IPS-11a (cell line): ENCODE measurements around the gene MLNR.

Experiments
- H3K4me3 ChIP-seq: one replicate; pipeline ENCODE4 v1.5.1; 2013; ENCODE audit warnings: low read depth, low read length, control low read depth

MLNR gene

DNA sequence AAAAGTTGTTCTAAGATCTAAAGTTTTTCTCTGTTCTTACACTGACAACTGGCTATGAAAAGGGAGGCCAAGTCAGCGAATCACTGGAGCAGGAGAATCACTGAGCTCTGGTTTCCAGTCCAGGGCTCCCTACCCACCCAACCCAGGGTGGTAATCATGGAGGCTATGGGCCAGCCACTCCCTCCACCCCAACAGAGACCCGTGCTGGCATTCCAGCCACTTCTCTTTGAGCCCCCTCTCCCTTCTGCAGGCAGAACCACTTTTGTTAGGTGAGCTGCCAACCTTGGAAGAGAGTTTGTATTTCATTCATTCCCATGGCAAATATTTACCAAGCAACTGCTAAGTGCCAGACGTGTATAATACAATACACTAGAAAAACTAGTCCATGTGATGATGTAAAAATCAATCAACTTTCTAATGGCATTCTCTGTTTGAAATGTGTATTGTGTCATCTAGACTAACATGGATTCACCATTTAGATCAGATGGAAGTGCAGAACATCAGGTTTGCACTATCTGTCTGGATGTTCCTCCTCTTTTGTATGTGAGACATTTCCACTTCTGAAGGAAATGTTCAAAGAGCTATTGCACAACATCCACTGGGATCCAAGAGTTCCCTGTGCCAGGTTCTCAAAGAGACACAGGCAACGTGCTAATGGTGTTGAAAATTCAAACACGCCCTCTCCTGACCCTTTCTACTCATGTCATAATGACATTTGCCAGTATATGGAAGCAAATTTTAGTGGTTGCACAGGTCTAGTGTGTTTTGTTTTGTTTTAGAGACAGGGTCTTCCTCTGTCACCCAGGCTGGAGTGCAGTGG is 5.3 kb downstream of the MLNR start:
- H3K4me3 ChIP-seq: no peak overlapping the region

DNA sequence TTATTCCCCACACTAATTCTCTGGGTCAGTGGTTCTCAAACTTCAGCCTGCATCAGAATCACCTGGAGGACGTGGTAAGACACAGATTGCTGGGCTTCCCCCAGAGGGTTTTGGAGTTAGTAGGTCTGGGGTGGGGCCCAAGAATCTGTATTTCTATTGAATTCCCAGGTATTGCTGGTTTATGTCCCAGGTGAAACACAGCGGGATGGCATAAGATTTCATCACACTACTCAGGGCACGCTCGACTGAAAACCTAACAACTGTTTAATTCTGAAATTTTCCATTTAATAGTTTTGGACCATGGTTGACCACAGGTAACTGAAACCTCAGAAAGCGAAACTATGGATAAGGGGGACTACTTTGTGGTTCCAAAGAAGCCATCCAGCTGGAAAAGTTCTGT is 6.5 kb downstream of the MLNR start:
- no peak overlapping the region for H3K4me3 ChIP-seq

DNA sequence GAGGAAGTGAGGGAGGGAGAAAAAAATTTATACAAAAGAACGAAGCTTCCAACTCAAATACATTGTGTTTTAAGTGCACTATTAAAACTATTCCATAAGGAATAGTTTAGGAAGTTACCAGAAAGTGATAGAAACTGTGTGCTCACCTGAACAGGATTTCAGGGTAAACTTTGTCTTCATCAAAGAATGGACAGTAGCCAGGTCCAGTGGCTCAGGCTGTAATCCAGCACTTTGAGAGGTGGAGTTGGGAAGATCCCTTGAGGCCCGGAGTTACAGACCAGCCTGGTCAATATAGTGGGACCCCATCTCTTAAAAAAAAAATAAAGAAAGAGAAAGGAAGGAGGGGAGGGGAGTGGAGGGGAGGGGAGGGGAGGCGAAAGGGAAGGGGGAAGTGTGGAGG is 14.6 kb downstream of the MLNR start:
- H3K4me3 ChIP-seq: no peak overlapping the region

DNA sequence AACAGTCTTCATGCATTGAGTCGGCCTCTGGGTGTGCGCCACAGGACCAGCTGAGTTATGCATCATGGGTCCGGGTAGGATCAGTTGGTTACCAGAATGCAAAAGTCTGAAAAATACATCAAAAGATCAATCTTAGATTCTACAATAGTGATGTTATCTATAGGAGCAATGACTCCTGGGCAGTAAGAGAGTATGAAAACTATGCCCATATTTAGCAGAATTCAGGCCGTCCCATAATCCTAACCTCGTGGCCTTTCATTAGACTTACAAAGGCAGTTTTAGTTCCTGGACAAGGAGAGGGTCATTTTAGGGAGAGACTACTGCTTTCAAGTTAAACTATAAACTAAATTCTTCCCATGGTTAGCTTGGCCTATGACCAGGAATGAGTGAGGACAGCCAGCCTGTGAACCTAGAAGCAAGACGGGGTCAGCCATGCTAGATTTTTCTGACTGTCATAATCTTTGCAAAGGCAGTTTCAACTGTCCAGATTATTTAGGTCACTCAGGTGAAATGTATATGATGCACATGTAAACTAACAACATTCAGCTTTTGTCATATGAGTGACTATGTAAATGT is 15.8 kb downstream of the MLNR start:
- H3K4me3 ChIP-seq: no peak overlapping the region

DNA sequence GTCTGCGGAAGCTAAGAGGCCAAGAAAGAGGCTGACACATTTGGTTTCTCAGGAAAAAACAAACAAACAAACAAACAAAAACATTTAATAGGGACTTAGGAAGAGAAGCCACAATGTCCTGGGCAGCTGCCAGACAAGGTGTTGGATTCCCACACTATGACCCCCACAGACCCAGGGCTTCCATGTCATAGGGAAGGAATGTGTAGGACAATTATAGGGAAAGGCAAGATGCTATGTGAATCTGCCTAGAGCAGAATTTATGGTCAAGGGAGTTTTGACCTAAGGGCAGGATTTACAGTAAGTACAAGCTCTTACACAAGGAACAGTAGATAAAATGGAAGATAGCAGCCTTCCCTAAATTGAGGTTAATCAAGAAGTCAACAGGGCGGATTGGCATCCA is 18.5 kb downstream of the MLNR start:
- no peak overlapping the region for H3K4me3 ChIP-seq

DNA sequence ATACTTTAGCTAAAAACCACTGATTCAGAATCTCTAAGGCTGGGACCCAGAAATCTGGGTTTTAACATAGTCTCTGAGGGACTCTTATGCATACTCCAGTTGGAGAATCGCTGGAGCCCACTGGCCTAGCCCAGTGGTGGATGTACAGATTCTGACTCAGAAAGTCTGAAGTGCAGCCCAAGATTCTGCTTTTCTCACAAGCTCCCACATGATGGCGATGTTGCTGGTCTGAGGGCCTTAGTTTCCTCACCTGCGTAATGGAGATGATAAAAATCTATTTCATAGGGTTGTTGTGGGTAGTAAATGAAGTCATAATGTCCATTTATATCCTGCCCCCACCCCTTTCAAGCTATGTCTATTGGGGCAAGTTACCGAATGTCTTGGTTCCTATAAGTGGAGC is 19.9 kb downstream of the MLNR start:
- H3K4me3 ChIP-seq: no peak overlapping the region

DNA sequence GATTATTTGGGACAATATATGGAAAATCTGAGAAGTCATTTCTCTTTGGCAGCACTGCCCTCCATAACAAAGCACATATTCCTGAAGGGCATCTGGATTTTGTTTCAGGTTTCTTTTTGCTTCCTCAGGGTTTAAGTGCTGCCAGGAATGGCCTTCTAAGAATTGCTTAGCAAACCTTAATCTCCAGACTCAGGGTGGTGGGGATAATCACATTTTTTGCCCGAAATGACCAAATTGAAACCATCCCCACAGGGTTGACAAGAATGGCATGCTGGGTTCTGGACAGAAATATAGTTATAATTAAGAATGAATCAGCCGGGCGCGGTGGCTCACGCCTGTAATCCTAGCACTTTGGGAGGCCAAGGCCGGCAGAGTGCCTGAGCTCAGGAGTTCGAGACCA is 21.2 kb downstream of the MLNR start:
- no peak overlapping the region for H3K4me3 ChIP-seq

DNA sequence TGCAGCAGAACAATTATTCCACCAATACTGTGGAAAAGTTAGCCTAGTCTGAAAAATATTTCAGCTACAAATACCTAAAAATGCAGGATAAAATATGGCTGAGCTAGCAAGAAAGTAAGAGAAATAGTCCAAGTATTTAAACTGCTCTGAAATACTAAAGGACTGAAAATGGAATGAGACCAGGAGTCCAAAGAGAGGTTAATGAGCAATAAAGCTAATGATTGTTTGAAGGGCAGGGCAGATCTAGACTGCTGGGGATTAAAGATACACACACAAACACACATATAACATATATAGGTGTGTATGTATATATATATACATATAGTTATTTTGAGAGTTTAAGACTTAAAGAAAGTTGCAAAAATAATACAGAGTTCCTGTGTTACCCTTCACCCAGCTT is 25.0 kb downstream of the MLNR start:
- no peak overlapping the region for H3K4me3 ChIP-seq

DNA sequence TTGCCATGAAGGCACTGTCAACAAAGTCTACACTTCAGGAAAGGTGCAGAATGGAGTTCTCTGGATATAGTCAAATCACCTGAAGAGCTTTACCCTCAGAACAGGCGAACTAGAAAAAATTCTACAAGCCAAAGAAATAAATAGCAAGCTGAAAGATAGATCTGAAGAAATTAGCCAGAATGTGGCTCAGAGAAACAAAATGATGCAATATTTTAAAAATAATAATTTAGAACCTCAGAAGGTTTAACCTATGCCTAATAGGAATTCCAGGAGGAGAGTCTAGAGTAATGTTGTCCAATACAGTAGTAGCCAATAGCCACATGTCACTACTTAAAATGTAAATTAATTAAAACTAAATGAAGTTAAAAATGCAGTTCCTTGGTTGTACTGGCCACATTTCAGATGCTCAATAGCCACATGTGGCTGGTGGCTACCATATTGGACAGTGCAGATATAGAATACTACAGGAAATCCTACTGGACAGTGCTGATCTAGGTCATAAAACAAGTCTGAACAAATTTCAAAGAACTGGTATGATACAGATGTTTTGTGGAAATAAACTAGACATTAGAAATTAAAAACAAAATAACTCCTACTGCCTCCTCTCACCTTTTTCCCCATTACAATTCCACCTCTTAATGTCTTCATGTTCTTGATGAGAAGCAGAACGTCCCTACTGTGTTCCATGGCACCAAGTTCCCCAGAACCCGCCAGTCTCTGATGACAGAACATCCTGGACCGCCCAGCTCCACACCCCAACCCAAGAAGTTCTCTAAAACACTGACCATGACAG is 26.9 kb downstream of the MLNR start:
- peak overlapping the region; percentile 94 for H3K4me3 ChIP-seq

DNA sequence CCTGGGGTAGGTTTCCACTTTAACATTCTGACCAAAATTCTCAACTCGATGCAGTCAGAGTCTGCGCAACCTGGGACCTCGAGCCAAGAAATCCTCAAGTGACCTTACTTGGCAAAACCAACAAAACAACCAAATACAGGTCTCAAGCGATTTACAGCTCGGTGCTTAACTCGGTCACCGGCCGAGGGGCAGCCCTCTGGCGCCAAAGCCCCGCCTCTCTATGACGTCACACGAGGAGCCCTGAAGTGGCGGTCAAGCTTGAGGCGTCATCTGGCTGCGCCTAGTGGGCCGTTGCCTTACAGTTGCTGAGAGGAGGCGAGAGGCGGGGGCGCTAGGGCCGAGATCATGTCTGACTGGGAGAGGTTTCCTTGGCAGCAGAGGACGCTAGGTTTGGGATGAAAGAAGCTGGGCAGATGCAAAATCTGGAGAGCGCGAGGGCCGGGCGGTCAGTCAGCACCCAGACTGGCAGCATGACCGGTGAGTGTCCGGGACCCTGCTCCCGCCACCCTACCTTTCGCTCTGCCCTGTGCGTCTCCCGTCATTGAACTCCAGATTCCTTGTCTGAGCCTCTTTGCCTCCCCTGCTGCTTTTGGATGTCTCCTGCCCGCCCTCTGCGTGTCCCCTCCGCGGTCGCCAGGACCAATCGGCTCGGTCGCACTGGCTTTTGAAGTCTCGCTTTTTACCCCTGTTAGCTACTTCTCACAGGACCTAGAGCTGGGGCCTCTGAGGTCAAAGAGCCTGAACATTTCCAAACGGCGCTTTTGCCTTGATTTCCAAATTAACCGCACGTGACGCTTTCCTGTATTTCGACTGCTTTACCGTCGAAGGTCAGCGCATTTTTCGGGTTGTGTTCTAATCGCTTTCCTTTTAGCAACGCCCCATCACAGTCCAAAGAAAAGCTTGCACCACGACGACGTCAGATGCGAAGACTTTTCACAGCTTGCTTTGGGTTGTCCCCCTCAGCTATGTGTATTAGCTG is 27.8 kb downstream of the MLNR start, which contains the start of gene CDADC1:
CDADC1 (plus strand) TSS at position 283 of the 979 bp plus-strand sequence; CDS start at position 396, 113 bp downstream.
- H3K4me3 ChIP-seq: peak within 1 kb of the TSS; percentile 94

DNA sequence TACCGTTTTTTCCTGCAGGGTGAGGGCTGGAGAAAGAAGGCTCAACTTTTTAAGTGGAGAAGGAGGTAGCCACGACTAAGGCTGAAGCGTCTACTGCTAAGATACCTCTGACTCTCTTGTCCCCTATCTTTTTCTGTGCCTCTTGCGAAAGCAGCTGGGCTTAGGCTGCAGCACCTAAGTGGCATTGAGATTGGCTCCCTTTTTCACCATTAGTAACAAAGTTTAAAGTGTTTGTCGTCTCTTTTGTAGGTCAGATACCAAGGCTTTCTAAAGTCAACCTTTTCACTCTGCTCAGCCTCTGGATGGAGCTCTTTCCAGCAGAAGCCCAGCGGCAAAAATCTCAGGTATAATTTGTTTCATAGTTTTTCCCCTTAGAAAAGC is 28.5 kb downstream of the MLNR start:
- H3K4me3 ChIP-seq: peak overlapping the region; percentile 94

DNA sequence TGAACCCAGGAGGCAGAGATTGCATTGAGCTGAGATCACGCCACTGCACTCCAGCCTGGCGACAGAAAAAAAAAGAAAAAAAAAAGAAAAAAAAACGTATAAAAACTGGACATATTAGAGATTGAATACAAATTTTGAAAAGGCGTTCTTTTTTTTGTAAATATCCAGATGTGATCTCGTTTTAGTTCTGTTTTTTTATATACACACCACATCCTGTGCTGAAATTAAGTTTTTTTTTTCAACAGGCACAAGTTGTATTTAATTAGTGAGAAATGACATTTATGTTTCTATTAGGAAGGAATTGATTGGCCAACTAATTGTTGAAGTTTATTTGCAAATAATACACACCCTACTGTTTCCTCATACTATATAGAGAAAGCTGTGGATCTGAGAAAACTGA is 31.2 kb downstream of the MLNR start:
- H3K4me3 ChIP-seq: no peak overlapping the region

DNA sequence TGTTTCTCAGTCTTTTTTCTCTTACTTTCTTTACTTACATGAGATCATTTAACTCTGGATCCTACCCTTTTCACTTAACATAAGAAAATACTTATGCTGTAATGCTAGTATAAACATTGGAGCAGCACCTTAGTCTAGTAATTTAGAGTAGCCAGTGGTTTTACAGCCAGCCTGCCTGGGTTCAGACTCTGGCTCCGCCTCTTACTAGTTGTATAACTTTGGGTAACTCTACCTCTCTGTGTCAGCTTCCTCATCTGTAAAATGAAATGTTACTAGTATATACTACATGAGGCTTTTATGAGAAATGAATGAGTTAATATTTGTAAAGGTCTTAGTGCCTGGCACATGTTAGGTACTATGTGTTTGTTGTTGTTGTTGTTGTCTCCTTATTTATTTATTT is 33.2 kb downstream of the MLNR start:
- no peak overlapping the region for H3K4me3 ChIP-seq

DNA sequence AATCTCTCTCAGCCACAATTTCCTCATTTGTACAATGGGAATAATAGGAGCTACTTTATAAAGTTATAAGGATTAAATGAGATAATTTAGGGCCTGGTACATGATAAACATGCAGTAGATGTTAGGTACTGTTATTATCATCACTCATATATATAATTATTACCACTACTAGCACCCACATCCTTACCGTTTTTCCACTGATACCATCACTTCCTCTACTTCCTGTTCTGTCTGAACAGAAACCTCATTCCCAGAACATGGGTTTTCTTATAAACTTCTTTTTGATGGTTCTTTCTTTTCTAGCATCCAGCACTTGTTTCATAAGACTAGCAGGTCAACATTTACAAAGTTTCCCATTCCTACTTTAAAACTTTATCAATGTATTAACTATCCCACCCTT is 33.9 kb downstream of the MLNR start:
- no peak overlapping the region for H3K4me3 ChIP-seq

DNA sequence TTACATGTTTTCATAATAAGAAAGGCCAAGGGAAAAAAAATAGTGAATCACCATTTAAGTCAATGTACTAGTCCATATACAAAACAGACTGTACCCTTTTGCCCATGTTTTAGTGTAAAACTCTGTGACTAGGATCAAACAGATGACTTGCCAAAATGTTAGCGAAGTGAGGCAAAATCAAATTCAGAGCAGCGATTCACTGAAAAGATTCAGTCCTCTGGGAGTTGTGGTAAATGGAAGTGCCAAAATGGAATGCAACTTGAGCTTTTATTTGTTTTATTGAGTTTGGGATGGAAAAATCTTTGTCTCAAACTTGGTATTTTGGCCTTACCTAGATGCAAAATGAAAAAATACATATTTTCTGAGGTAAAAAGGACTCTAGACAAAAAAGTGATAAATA is 36.7 kb downstream of the MLNR start:
- H3K4me3 ChIP-seq: no peak overlapping the region

DNA sequence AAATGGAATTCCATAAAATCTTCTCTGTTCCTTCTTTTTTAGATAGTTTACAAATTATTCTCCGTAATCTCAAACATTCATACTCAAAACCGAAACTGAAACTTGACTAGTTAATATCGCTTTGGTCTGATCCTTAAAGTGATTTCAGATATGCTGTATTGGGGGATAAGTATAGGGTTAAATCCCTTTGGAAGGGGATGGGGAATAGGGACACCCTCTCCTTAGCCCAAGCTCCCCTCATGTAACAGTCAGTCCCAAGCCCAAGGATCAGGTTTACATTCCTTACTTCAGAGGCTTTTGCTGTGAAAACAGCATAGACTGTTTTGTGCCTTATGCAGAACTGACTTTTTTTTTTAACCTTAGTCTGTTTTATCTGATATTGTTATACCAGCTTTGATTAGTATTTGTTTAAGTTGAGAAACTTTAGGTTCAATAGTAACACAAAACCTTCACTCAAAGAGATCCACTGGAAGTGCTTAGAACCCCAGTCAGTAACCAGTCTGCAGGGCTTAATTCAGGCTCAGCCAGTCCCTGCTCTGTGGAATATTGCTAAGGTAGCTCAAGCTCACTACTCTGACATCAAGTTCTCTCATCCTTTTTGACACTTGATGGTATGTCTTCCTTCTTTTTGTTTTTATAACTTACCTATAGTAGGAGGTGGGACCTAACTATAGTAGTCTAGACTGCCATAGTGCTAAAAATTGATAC is 38.1 kb downstream of the MLNR start:
- no peak overlapping the region for H3K4me3 ChIP-seq

DNA sequence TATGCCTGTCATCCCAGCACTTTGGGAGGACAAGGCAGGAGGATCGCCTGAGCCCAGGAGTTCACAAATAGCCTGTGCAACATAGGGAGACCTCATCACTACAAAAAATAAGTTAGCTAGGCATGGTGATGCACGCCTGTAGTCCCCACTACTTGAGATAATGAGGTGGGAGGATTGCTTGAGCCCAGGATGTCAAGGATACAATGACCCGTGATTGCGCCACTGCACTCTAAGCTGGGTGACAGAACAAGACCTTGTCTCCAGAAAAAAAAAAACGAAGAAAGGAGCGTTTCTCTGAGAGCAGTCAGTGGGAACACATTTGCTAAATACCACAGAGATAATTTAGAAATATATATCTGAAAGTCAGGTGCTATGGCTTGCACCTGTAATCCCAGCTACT is 39.4 kb downstream of the MLNR start:
- no peak overlapping the region for H3K4me3 ChIP-seq

DNA sequence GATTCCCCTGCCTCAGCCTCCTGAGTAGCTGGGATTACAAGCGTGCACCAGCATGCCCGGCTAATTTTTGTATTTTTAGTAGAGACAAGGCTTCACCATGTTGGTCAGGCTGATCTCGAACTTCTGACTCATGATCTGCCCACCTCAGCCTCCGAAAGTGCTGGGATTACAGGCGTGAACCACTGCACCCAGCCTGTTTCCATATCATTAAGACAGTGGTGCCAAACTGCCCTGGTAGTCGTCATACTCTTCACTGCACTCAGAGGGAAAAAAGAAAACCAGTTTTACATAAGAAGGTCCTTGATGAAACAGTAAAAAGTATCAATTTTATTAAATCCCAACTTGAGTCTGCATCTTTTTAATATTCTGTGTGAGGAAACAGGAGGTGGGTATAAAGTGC is 42.5 kb downstream of the MLNR start:
- no peak overlapping the region for H3K4me3 ChIP-seq

DNA sequence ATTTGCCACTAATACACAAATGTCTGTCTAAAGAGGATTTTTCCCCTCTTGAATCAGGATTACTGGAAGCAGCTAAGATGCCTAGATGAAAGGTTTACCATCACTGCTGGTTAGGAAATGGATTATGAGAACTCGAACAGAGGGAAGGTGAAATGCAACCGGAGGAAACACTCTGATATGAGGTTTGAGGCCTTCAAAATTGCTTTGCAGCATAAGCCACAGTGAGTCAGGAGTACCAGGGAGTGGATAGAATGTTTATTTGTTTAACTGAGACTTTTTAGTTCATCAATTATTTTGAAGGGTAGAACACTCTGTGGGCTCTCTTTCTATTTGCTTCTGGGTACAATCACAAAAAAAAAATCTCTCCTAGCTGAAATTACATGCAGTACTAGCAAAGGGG is 45.7 kb downstream of the MLNR start:
- H3K4me3 ChIP-seq: no peak overlapping the region

DNA sequence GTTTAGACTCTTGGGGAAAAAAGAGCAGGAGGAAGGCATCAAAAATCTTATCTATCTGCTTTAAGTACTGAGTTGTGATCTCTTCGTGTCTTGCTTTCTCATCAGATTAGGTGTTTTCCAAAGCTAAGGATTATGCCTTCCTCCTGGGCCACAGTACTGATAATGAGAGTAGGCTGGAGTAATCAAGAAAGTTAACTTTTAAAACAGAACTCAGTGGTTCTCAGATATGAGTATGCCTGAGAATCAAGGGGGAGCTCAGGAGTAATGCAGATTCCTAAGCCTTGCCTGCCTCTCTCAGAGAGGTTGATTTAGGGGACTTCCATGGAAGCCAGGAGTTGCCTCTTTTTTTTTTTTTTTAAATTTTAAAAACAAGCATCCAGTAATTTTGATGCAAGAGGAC is 51.1 kb downstream of the MLNR start:
- no peak overlapping the region for H3K4me3 ChIP-seq
